OCI-LY3 (cell line): ENCODE results near the gene RXRA.

ENCODE experiments used
- CTCF ChIP-seq: fragments of 200-600, 300-600 bp; sonication (generic); IDR thresholded peaks from 2 replicates; pipeline ENCODE4 v1.5.1; 2014; ENCODE audit warnings: antibody characterized with exemption, low read length, low read depth
- EZH2phosphoT487 ChIP-seq: fragments of 200-600 bp; shearing (Covaris generic); IDR thresholded peaks from 2 replicates; pipeline ENCODE4 v1.6.1; 2018; ENCODE audit warnings: antibody characterized with exemption, mixed run types, low read depth

GRCh38 chr9:134426436-134426835, 100.2 kb downstream of the RXRA start:
- TF ChIP-seq CTCF (no peak), EZH2phosphoT487 (no peak)
